GM19025 (cell line): Measurements from ENCODE around the gene HNRNPU.
A peak's percentile ranks its signal among the peaks of the same experiment; 100 is the strongest.

Experiments used
- ATAC-seq: cut with Tn5 transposase; IDR thresholded peaks from one replicate; pipeline ENCODE4 v1.9.1; 2021; ENCODE audit warnings: mild to moderate bottlenecking, low read depth, moderate library complexity; ENCODE audit not compliant: unreplicated experiment

HNRNPU gene

GRCh38 chr1:244864253-244865027 is at the start of gene HNRNPU:
TSS of gene HNRNPU (minus strand) at chr1:244864543. CDS start at chr1:244864307, 236 bp downstream.
- ATAC-seq, result peak; percentile 56

GRCh38 chr1:244913806-244914205 is 49.5 kb upstream of the HNRNPU start:
- ATAC-seq, result no peak

GRCh38 chr1:244904119-244904518 is 39.8 kb upstream of the HNRNPU start:
- ATAC-seq, result no peak

GRCh38 chr1:244901400-244902015 is 37.2 kb upstream of the HNRNPU start:
- no peak for ATAC-seq

- no peak for ATAC-seq
Measured at GRCh38 chr1:244897476-244898254, 33.3 kb upstream of the HNRNPU start.

GRCh38 chr1:244896550-244896949 is 32.2 kb upstream of the HNRNPU start:
- no peak for ATAC-seq

GRCh38 chr1:244893836-244894235 is 29.5 kb upstream of the HNRNPU start:
- ATAC-seq, result no peak

- ATAC-seq, result no peak
Measured at GRCh38 chr1:244887281-244887680, 22.9 kb upstream of the HNRNPU start.

- ATAC-seq, result no peak
Measured at GRCh38 chr1:244881552-244882280, 17.4 kb upstream of the HNRNPU start.

GRCh38 chr1:244878681-244879080 is 14.3 kb upstream of the HNRNPU start:
- ATAC-seq, result no peak

- ATAC-seq, result no peak
Measured at GRCh38 chr1:244876228-244876910, 12.0 kb upstream of the HNRNPU start.

GRCh38 chr1:244874974-244875579 is 10.7 kb upstream of the HNRNPU start:
- no peak for ATAC-seq

- no peak for ATAC-seq
Measured at GRCh38 chr1:244869950-244870349, 5.6 kb upstream of the HNRNPU start.

- no peak for ATAC-seq
Measured at GRCh38 chr1:244869364-244869827, 5.1 kb upstream of the HNRNPU start.

- no peak for ATAC-seq
Measured at GRCh38 chr1:244868484-244869363, 4.4 kb upstream of the HNRNPU start.

GRCh38 chr1:244866355-244866754 is 2.0 kb upstream of the HNRNPU start:
- no peak for ATAC-seq

- no peak for ATAC-seq
Measured at GRCh38 chr1:244865820-244866219, 1.5 kb upstream of the HNRNPU start.

GRCh38 chr1:244865028-244865371 is 657 bp upstream of the HNRNPU start:
- ATAC-seq, result no peak
